Measurements from ENCODE around the gene RNU6-9.

DNA sequence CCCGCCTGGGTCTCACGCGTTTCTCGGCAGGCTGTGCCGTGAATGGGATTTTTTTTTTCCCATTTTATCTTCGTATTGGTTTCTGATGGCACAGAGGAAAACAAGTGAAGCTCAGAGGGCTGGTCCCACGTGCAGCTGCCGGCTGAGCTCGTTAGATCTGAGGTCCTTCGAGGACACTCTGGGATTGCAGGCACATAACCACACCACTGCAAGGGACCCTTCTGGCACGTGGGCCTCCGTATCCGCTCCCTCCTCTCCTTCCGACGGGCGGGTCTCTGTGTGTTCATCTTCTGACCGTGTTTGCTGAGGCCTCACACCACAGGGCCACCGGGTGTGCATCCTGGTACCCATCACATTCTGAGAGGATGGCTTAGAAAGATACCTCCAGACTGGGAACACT lies 17.2 kb upstream of the RNU6-9 start:
- TF ChIP-seq CTCF (IDR thresholded peaks at IDR 0.05; ENCODE audit: insufficient read depth, low read depth, low read length) (no peak), EZH2 (IDR thresholded peaks at IDR 0.05; ENCODE audit: insufficient read depth, low read length) (no peak)
